PC-3 (cell line): ENCODE results near the gene ZNF256. TPM values are rescaled to one million over a fixed set of nuclear protein-coding genes. Genes with fewer than 3 reads are reported as not detected.

Experiments used
- ATAC-seq: fragments of 200-7000 bp; cut with Tn5 transposase; 2 replicates; pipeline ENCODE4 v1.9.1; 2020; ENCODE audit warnings: mild to moderate bottlenecking, moderate library complexity
- BruUV-seq: library from RNA; stranded (reverse); fragments of 400-500 nt; replicated peaks from 2 replicates; lab custom pipeline; 2021; lab: Mats Ljungman, UMichigan
- CTCF ChIA-PET: fragments of 300-600 bp; sonication (Branson Sonifier 250); formaldehyde crosslinking; loops from one replicate; lab custom pipeline; 2022; ENCODE audit warnings: antibody characterized with exemption; lab: Charles Lee
- POLR2A ChIA-PET: fragments of 300-600 bp; sonication (Branson Sonifier 250); formaldehyde crosslinking; loops from one replicate; lab custom pipeline; 2022; ENCODE audit warnings: antibody characterized with exemption; ENCODE audit not compliant: unreplicated experiment; lab: Charles Lee
- DNase-seq: peaks from one replicate; pipeline ENCODE4 v3.0.0-alpha.2; 2015
- H2AFZ ChIP-seq: fragments of 300-600 bp; sonication (generic); 2 replicates; pipeline ENCODE4 v1.6.0; 2016; ENCODE audit warnings: antibody characterized with exemption, low read length
- H3F3A ChIP-seq: fragments of 300-600 bp; sonication (generic); one replicate; pipeline ENCODE4 v1.6.0; 2017; ENCODE audit warnings: antibody characterized with exemption, low read length, control low read depth, mild to moderate bottlenecking; ENCODE audit not compliant: unreplicated experiment
- H3K27ac ChIP-seq: fragments of 300-600 bp; sonication (generic); 2 replicates; pipeline ENCODE4 v1.5.1; 2016; ENCODE audit warnings: mild to moderate bottlenecking, low read length
- H3K27me3 ChIP-seq: fragments of 300-600 bp; sonication (generic); 2 replicates; pipeline ENCODE4 v1.6.1; 2016; ENCODE audit warnings: low read length, mixed read lengths
- H3K36me3 ChIP-seq: fragments of 300-600 bp; sonication (generic); 2 replicates; pipeline ENCODE4 v1.6.1; 2016; ENCODE audit warnings: low read depth, mixed run types, low read length, mixed read lengths
- H3K4me1 ChIP-seq: fragments of 300-600 bp; sonication (generic); 2 replicates; pipeline ENCODE4 v1.5.1; 2016; ENCODE audit warnings: low read length; ENCODE audit not compliant: insufficient read depth
- H3K4me2 ChIP-seq: fragments of 300-600 bp; sonication (generic); 2 replicates; pipeline ENCODE4 v1.6.0; 2016; ENCODE audit warnings: low read length
- H3K4me3 ChIP-seq: fragments of 300-600 bp; sonication (generic); 2 replicates; pipeline ENCODE4 v1.5.1; 2016; ENCODE audit warnings: mild to moderate bottlenecking, low read length, mixed read lengths
- H3K79me2 ChIP-seq: fragments of 300-600 bp; sonication (generic); 2 replicates; pipeline ENCODE4 v1.6.1; 2017; ENCODE audit warnings: low read length, mixed read lengths
- H3K9ac ChIP-seq: fragments of 300-600 bp; sonication (generic); 2 replicates; pipeline ENCODE4 v1.6.0; 2016; ENCODE audit warnings: mild to moderate bottlenecking, low read length
- H3K9me2 ChIP-seq: fragments of 300-600 bp; sonication (generic); replicated peaks from 2 replicates; pipeline ENCODE4 v1.6.1; 2016; ENCODE audit warnings: mixed run types, low read length, mixed read lengths
- H3K9me3 ChIP-seq: fragments of 300-600 bp; sonication (generic); 2 replicates; pipeline ENCODE4 v1.6.1; 2016; ENCODE audit warnings: low read length, mixed read lengths
- H4K20me1 ChIP-seq: fragments of 300-600 bp; sonication (generic); 2 replicates; pipeline ENCODE4 v1.6.1; 2016; ENCODE audit warnings: low read length, mixed read lengths
- EZH2 ChIP-seq: fragments of 300-600 bp; sonication (generic); IDR thresholded peaks from one replicate; pipeline ENCODE4 v1.6.1; 2017; ENCODE audit warnings: antibody characterized with exemption, mild to moderate bottlenecking, low read length; ENCODE audit not compliant: unreplicated experiment
- EZH2phosphoT487 ChIP-seq: fragments of 300-600 bp; sonication (generic); IDR thresholded peaks from 2 replicates; pipeline ENCODE4 v1.6.1; 2018; ENCODE audit warnings: mild to moderate bottlenecking, antibody characterized with exemption, low read length, borderline replicate concordance
- intact Hi-C: fragments of 100-400 bp; cut with micrococcal nuclease; formaldehyde crosslinking; loops from 2 replicates; pipeline ENCODE4 v1.9.0; 2023
- total RNA-seq: library from RNA; depleted of rRNA; stranded (reverse); fragments of >200 nt; gene quantifications from 2 replicates; pipeline ENCODE4 v1.2.3, GENCODE V29; 2014
- TF ChIP-seq, protein P1 (sequence below): fragments of 300-600 bp; sonication (generic); conservative IDR thresholded peaks from 2 replicates; pipeline ENCODE4 v1.5.1; 2017; ENCODE audit warnings: antibody characterized with exemption, low read depth, mild to moderate bottlenecking, low read length

The ZNF256 gene
- total RNA-seq, 1 experiment from 2014 or later: 4.4 TPM

DNA sequence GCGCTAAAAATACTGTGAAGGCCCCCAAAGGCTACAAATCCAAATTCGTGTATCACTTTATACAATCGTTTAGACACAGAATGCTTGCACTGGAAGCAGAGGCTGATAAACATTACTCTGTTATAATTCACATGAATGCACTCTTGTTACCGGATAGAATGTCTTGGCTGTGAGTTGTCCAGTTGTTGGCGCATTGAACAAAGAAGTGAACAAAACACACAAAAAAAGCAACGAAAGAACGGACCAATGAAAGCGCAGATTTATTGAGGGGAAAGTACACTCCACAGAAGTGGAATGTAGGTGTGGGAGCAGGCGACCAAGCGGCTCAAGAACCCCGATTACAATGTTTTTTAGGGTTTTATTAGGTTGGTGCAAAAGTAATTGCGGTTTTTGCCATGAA lies 11.8 kb downstream of the ZNF256 start:
- no peak for ATAC-seq
- no TSS peak for BruUV-seq
- no peaks in the 10 kb centered on the region for H3K79me2 ChIP-seq
- no peaks in the 10 kb centered on the region for H3K27me3 ChIP-seq
- no peak for DNase-seq
- no peak overlapping the region for H3K4me3 ChIP-seq
- H3K27ac ChIP-seq: no peak overlapping the region
- H2AFZ ChIP-seq: no peak overlapping the region
- no peaks in the 10 kb centered on the region for H3K9me2 ChIP-seq
- ChIA-PET CTCF (interaction anchor here (0.6 kb wide), 1 partner anchor 142 kb away, joined by 4 read pairs; no protein-coding TSS in a partner anchor), POLR2A (no interaction called here)
- intact Hi-C loops: no loop called here
- H4K20me1 ChIP-seq: no peaks in the 10 kb centered on the region
- TF ChIP-seq EZH2phosphoT487: no peak
- peaks cover 36% of the 10 kb centered on the region for H3K36me3 ChIP-seq
- H3K4me2 ChIP-seq: no peak overlapping the region
- H3K9me3 ChIP-seq: peaks cover 65% of the 10 kb centered on the region
- H3F3A ChIP-seq: no peaks in the 10 kb centered on the region
- no peak overlapping the region for H3K9ac ChIP-seq
- no peaks in the 10 kb centered on the region for H3K4me1 ChIP-seq

DNA sequence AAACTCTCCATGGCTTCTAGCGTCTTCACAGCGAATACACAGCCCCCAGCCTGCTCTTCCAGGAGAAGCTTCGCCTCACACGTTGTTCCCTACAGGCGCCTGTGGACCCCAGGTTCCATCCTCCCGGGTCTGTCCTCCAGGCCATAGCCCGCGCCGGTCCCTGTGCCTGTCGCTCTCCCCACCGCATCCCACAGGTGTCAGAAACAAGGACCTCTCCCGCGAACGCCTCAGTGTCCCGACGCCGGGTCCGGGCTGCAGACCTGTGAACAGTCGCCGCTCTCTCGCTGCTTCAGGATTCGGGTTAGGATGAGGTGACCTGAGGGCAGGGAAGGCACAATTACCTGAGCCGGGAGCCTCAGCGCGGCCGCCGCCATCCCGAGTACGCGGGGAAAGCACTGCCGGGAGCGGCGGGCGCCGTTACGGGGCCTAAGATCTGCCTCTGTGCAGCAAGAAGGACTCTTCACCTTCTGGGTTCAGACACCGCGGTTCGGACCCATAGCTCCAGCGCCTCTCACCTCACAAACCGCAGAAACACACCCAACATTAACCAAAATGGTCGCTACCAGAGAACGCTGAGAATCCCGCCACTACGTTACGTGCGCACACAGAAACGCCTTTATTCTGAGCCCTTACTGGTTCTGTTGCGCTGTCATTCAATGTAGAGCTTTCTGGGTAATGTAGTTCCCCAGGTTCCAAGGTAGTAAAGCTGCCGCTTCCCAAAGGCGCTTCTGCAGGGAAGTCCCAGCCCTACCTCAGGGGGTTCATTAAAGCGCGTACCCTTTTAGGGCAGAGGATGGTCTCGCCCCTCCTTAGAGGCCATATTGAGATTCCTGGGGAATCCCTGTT lies 12.5 kb downstream of the ZNF256 start, which contains the start of gene ZNF418:
ZNF418 (minus strand) TSS at position 583 of the 846 bp plus-strand sequence. CDS start 1,580 bp downstream, outside the sequence.
- Histone ChIP-seq H2AFZ (no peak within 1 kb of the TSS), H3F3A (no peaks in the 10 kb centered on the region), H3K9me3 (peaks cover 60% of the 10 kb centered on the region), H3K79me2 (no peaks in the 10 kb centered on the region), H4K20me1 (no peaks in the 10 kb centered on the region), H3K4me1 (no peaks in the 10 kb centered on the region), H3K27me3 (no peaks in the 10 kb centered on the region), H3K4me3 (no peak within 1 kb of the TSS), H3K9ac (no peak within 1 kb of the TSS), H3K27ac (no peak within 1 kb of the TSS), H3K9me2 (no peaks in the 10 kb centered on the region), H3K4me2 (no peak within 1 kb of the TSS), H3K36me3 (peaks cover 30% of the 10 kb centered on the region)
- BruUV-seq: TSS peak; percentile 47
- ChIA-PET POLR2A (no interaction called here), CTCF (no interaction called here)
- no peak for DNase-seq
- TF ChIP-seq EZH2 (no peak), EZH2phosphoT487 (no peak)
- TF ChIP-seq, protein P1, sequence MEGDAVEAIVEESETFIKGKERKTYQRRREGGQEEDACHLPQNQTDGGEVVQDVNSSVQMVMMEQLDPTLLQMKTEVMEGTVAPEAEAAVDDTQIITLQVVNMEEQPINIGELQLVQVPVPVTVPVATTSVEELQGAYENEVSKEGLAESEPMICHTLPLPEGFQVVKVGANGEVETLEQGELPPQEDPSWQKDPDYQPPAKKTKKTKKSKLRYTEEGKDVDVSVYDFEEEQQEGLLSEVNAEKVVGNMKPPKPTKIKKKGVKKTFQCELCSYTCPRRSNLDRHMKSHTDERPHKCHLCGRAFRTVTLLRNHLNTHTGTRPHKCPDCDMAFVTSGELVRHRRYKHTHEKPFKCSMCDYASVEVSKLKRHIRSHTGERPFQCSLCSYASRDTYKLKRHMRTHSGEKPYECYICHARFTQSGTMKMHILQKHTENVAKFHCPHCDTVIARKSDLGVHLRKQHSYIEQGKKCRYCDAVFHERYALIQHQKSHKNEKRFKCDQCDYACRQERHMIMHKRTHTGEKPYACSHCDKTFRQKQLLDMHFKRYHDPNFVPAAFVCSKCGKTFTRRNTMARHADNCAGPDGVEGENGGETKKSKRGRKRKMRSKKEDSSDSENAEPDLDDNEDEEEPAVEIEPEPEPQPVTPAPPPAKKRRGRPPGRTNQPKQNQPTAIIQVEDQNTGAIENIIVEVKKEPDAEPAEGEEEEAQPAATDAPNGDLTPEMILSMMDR: no peak
- intact Hi-C loops: no loop called here
- no peak for ATAC-seq

DNA sequence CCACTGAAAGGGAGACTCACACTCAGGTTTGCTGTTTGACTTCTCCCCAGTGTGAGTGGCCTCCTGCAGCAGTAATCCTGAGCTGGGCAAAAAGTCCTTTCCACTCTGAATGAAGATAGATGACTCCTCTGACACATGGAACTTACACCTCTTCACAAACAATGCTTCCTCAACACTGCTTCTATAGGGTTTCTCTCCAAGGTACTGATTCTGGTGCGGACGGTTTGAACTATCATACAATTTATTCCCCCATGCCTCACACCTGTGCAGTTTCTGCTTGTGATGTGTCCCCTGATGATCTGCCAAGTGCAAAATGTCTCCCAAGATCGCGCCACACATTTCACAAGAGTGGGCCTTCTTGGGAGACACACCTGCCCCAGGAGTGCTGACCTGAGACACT lies 19.9 kb downstream of the ZNF256 start:
- Histone ChIP-seq H3K9ac (no peak overlapping the region), H3K4me2 (no peak overlapping the region), H4K20me1 (no peaks in the 10 kb centered on the region), H3K9me2 (no peaks in the 10 kb centered on the region), H3K27me3 (no peaks in the 10 kb centered on the region), H3K9me3 (peaks cover 52% of the 10 kb centered on the region), H3K36me3 (no peaks in the 10 kb centered on the region), H3K79me2 (no peaks in the 10 kb centered on the region), H3F3A (no peaks in the 10 kb centered on the region), H3K4me3 (no peak overlapping the region), H2AFZ (no peak overlapping the region), H3K27ac (no peak overlapping the region), H3K4me1 (no peaks in the 10 kb centered on the region)
- BruUV-seq: no TSS peak
- ATAC-seq (no peak), DNase-seq (no peak)
- POLR2A ChIA-PET: no interaction called here
- CTCF ChIA-PET: no interaction called here
- TF ChIP-seq, protein P1: no peak
- TF ChIP-seq EZH2phosphoT487 (no peak), EZH2 (no peak)
- intact Hi-C loops: no loop called here
